ENCODE results near the gene LTB4R. TPM values are rescaled to one million over a fixed set of nuclear protein-coding genes. Genes with fewer than 3 reads are reported as not detected.

Gene LTB4R
- total RNA-seq, 1 donor from 2014 or later, result 94.9 TPM

DNA sequence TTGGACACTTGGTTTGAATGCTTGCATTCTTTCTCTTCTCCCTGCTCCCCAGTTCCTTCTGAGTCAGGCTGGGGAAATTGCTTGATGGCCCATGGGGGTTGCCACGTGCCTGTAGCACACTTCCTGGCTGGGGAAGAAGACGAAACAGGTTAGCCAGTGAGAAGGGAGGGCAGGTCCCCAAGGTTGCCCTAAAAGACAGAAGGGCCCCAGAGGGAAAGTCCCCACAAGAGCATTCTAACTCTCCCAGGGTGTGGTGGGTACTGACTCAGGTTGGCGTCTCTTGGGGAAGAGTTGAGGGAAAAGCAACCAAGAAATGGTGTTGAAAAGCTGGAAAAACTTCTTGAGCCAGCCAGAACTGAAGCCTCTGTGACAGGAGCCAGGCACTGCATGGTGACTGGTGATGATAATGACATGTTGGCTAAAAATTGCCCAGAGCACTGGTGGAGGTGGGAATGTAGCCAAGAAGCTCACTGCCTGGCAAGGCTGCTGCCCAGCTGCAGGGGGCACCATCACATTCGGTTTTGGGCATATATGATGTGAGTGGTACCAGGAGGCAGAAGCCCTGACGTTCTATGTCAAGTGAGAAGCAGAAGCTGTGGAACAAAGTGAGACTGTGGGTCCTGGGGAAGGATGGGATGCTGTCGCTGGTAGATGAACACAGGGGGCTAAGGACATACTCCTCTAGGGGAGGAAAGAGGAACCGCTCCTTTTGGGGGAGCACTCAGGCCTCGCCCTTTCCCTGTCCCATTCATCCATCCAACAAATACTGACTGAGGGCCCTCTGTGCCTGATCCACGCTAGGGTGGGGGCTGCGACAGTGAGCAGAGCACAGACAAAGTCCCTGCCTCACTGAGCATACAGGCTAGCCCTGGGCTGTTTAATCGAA is 31.8 kb upstream of the LTB4R start:
- ATAC-seq, result peak; percentile 87

DNA sequence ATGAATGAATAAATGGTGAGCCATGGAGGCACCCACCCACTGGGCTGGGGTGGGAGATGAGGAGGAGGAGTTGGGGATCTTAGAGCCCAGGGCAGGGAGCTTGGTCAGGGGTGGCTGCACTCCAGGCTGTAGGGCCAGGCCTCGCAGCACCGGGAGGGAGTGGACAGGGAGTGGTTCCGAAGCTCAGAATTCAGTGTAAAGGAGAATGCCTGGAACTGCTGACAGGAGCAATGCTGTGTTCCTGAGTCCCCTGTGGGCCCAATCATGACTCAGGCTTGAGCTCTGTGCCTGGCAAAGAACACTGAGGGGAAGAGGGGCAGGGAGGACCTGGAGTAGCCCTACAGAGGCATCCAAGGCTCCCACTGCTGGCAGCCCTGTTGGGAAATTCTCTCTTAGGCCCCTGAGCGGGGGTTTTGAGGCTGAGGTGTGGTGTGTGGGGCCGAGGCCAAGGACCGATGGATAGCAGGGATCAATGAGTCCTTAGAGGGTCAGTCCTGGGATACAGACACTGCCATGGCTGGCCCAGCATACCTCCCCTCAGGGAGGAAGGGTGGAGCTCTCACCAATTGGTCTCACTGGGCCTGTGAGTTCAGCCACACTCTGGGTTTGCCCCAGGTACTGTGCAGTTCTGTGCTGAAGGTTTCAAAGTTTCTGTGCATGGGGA is 30.4 kb upstream of the LTB4R start:
- peak; percentile 60 for ATAC-seq

- no peak for ATAC-seq
Measured at GRCh38 chr14:24281636-24282035, 29.7 kb upstream of the LTB4R start.

DNA sequence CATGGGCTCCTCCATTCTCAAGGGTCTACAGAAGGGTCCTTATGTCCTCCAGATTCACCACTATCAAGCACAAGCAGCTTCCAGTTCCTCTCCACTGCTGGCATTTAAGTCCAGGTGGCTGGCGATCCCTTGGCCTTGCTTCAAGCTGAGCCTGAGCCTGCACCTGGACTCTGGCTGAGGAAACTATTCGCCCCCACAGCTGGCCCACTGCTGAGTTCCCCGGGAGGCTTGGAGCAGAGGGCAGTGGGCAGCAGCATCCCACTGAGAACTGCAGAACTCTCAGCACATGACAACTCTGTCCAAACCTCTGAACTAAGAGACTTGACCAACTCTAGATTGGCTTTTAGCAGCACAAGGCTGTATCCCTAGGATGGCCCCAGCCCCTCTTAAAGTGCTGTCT is 28.6 kb upstream of the LTB4R start:
- no peak for ATAC-seq

DNA sequence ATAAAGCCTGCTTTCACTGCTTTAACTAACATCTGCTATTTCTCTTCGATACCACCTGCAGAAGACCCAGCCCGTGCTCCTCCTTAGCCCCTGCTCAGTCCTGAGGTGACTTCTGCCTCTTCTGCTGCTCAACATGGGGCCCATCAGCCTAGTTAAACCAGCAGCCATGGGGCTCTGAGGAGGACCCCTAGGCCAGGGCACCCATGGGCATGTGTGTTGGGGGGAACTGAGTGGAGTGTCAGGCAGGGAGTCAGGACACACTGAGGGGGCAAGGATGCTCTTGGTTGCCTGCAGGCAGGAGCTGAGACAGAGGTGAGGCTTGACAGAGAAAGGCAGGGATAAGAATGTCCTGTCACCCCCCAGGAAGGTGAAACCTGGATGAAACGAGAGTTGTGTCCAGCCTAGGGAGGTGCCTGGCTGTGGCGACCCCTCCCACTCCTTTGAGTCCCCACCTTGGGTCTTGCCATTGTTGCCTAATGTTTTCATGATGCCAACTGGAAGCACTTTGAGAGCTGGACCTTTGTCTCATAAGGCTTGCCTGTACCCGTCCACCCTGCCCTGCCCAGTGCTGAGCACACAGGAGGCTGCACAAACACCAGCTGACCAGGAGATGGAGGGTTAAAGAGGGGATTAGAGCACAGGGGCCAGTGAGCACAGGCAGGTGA is 27.4 kb upstream of the LTB4R start:
- no peak for ATAC-seq

DNA sequence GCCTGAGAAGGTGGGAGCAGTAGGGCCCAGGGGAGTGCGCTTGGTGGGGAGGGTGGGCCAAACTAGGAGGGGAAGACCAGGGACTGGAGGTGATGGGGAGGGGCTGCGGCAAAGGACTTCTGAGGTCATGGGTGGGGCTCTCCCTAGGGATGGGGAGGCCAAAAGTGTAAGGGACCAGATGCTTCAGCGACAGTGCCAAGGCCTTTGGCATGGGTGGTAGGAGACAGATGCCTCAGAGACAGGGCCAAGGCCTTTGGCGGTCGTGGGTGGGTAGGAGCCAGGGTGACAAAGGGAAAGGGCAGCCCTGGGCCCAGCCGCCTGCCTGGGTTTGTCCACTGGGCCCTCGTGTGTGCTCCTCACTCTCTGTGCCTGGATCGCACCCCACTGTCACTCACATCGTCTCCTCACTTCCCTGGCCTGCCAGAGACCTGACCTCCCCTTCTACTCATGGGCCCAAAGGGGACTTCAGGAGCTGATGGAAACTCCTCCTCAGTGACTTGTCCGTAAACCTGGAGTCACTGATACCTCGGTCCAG is 26.7 kb upstream of the LTB4R start:
- ATAC-seq, result no peak

DNA sequence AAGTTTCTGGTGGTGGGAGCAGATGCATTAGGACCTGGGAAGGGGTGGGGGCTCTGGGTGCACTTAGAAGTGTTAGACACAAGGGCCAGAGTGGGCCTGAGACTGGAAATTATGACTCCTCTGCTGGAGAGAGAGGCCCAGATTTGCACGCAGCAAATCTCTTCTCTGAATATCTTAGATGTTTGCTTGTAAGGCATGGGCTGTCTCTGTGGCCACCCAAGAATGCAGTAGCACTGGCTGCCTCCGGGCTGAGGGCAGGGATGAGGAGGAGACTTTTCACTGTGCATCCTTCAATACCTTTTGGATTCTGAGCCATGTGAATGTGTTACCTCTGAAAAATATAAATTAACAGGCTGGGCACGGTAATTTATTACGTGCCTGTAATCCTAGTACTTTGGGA is 26.0 kb upstream of the LTB4R start:
- ATAC-seq, result no peak

- ATAC-seq, result no peak
Measured at GRCh38 chr14:24286996-24287395, 24.3 kb upstream of the LTB4R start.

- no peak for ATAC-seq
Measured at GRCh38 chr14:24289649-24290280, 21.5 kb upstream of the LTB4R start.

GRCh38 chr14:24290746-24291145 is 20.6 kb upstream of the LTB4R start:
- ATAC-seq, result no peak

GRCh38 chr14:24291446-24292117 is 19.7 kb upstream of the LTB4R start:
- ATAC-seq, result no peak

- ATAC-seq, result no peak
Measured at GRCh38 chr14:24292118-24292807, 19.0 kb upstream of the LTB4R start.

GRCh38 chr14:24293525-24293924 is 17.8 kb upstream of the LTB4R start:
- ATAC-seq, result no peak

DNA sequence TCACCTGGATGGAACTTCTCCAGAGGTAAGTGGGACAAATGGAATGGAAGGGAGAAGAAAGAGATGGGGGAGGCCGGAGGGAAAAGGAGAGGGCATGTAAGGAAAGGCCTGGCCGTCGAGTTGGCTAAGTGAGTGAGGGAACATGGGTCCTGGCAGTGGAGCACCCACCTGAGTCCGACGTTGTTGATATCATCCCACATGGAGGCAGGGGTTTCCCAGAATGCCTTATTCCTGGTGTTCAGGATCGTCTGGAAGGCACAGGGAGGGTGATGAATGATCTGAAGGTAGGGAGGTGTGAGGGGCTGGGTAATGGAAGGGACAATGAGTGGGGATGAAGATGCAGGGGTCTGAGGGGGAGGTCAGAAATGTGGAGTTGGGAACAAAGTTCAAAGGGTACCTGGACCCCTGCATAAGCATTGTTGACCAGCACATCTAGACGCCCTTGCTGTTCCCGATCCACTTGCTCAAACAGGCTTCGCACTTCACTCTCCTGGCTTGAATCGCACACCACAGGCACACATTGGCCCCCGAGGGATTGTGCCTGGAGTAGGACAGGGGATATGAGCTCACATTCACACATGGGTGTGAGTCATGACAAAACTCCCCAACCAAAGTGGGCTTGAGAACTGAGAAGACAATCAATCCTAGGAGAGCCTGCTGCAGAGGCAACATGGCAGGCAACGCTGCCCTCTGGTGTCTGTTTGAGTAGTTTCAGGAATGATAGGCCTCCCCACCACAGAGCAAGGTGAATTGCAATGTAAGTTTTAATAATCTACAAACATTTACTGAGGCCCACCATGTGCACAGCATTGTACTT is 14.8 kb upstream of the LTB4R start:
- peak; percentile 58 for ATAC-seq

DNA sequence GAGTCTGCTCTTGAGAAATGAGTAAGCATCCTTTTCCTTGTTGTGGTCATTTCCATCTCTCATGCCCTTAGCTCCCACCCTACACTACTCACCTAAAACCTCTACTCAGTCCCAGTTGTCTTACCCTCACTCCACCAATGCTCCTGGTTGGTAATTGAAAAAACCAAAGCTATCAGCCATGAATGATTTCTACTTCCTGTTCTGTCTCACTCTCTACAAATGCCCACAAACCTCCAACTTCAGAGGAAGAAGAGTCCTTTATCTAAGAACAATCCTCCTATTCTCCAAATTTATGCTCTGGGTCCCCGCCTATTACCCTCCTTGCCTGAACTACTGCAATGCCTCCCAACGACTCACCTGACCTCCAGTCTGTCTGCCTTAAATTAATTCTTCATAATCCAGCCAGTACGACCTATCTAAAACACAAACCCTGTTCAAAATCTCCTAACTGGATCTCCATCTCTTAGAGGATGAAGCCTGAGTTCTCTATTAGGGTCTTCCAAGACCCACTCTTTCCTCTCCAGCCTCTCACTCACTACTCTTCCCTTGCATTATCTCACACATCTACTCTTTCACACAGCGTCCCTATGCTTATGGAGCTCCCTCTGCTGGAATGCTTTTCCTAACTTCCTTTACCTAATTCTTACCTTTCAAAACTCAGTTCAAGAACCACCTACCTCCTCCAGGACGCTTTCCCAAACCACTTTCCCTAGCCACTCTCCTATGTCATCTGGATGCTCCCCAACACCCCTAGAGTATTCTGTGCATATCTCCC is 13.9 kb upstream of the LTB4R start:
- ATAC-seq, result peak; percentile 11

DNA sequence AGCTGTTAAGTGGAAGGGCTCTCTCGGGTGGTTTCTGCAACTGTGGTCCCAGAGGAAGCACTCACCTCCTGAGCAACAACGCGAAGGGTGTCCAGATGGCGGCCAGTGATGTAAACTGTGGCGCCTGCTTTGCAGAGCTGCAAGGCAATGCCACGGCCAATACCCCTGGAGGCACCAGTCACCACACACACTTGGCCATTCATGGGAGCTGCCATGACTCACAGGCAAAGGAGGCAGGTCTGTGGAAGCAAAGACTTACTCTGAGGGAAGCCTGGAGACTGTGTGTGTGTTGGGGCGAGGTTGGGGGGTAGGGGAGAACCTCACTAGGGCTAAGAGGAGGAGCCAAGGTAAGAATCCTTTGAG is 12.4 kb upstream of the LTB4R start:
- ATAC-seq, result peak; percentile 83

DNA sequence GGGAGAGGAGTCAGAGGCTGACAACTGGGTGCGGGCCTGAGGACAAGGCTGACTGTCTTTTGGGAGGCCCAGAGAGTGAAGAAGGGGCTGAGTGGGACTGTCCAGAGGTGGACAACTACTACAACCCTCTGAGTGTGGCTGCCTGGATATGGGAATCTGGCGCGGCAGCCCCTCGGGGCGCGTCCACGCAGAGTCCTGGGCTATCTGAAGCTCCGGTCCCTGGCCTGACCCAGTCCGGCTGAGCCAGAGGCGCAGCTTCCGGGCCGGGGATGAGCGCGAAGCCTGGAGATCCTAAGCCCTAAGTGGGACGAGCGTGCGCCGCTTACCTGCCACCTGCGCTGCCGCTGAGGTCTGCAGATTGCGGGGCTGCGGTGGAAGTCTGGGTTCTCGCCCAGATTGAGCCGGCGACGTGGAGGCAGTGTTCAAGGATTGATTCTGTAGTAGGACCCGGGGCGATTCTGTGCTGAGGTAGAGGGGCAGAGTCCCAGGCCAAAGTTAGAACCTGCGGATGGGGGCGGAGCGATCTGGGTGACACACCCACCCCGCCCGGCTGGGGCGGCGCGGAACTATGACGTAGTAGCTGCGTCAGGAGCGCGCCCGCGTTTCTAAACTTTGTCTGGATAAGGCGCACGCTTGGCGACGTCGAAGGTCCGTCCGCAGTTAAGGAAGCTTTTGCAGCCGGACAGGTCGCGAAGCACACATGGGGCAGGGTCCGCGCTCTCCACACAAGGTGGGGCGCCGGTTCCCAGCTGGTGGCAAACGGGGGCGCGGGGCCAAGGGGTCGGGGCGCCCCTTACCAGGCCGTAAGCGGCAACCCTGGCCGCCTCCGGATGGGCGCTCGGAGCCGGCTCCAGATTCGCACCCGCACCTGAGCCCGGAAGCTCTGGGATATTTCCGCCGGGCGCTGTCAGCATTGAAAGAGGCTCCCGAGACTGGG is 11.8 kb upstream of the LTB4R start, which contains the start of the genes DHRS1 and NOP9:
TSS of gene DHRS1 (minus strand) at position 526 of the 937 bp plus-strand sequence. CDS start 674 bp downstream, outside the sequence.
TSS of gene NOP9 (plus strand) at position 596 of the 937 bp plus-strand sequence. CDS start at position 701, 105 bp downstream.
- ATAC-seq, result peak; percentile 89

GRCh38 chr14:24300326-24300980 is 10.8 kb upstream of the LTB4R start:
- ATAC-seq, result no peak
